Measurements from ENCODE around the gene HECW1. TPM values are rescaled to one million over a fixed set of nuclear protein-coding genes. Genes with fewer than 3 reads are reported as not detected.
A peak's percentile ranks its signal among the peaks of the same experiment; 100 is the strongest.
"Not testable (repeated sequence)": the region's sequence is repeated elsewhere in the genome, so short reads cannot be mapped to it uniquely, and the experiment has no call there.

The HECW1 gene
- total RNA-seq, 1 experiment from 2014 or later: 2.4 TPM

- no peak for DNase-seq (ENCODE audit: low read depth)
These were observed 190.5 kb downstream of the HECW1 start for GRCh38 chr7:43302773-43303460.

DNA sequence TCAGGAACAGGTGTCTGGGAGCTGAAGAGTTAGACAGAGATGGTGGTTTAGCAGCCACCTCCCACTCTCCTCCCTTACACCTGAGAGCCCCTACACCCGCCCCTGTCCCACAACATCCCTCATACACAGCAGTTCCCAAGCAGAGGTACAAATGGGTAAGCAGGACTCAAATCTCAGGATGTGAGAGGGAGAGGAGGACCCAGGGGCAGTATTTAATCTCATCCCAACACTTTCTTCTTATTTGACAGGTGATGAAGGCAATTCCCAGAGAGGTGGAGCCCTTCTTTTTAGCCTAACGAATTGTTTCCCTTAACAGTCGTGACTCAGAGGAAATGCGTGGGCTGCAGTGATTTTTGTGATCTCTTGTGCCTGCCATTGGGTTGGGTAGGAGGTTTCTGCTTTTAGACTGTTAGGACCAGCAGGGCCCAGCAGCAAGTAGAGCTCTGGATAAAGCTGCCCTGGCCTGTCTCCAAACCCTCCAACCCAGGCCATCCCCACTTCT is 191.3 kb downstream of the HECW1 start:
- DNase-seq (ENCODE audit: low read depth): peak; percentile 13

DNA sequence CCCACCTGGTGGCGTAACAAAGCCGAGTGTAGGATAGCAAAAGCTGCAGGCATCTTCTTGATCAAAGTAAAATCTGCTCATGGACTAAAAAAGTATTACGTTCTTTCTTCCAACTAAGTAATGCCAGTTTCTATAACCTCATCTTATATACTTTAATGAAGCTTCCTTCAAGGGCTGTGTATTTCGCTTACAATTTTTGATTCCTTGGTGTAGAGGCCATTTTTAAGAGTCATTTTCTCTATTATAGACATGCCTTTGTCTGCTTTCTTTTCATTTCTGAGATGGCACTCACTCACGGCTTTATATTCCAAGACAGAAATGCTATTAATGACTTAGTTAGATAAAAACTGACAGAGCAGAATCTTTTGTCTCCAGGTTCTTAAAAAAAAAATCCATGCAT is 194.0 kb downstream of the HECW1 start:
- DNase-seq (ENCODE audit: low read depth): no peak

DNA sequence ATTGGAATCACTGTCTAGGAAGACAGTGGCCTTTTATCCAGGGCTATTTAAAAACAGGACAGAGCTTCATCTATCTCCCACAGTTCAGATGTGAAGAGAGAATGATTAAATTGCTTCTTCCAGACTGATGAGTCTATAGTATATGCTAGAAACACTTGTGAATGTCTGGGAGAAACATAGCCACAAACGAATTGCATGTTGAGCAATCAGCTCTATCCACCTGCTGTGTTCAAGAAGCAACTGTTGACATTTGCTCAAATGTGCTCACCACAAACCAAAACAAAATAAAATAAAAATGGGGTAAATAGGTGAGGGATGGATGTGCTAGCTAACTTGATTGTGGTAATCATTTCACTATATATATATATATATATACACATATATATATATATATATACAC is 195.1 kb downstream of the HECW1 start:
- DNase-seq (ENCODE audit: low read depth): no peak

DNA sequence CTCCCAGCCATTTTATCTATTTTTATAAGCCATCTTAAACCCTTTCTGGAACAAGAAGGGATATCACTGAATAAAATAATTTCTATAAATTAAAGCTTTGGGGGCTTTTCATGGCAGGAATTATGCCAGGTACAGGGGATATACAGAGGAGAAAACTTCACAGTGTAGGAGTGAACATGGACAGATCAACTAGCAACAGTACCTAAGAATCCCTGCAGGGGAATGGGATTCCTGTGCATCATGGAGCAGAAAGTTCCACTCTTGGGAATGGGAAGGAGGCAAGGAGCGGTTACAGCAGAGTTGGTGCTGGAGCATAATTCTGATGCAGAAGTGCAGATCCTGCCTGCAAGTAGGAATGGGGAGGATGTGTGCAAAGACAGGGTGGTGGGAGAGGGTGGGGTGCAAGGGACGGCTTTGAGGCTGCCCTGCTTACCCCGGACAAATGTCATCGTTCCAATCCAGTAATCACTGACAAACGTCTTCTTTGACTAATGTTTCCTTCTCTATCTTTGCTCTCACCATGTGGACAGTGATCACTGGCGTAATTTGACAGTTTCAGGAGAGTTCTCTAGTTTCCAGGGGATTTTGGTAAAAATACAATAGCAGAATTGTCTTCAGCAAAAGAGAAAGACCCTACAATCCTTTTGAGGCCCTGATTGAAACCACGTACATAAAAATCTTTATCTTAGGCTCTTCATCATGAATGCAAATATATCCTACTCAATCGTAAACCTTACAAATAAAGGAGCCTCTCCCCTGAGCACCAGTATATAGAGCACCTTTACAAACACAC is 196.7 kb downstream of the HECW1 start:
- DNase-seq (ENCODE audit: low read depth): no peak

GRCh38 chr7:43309706-43310022 is 197.2 kb downstream of the HECW1 start:
- no peak for DNase-seq (ENCODE audit: low read depth)

DNA sequence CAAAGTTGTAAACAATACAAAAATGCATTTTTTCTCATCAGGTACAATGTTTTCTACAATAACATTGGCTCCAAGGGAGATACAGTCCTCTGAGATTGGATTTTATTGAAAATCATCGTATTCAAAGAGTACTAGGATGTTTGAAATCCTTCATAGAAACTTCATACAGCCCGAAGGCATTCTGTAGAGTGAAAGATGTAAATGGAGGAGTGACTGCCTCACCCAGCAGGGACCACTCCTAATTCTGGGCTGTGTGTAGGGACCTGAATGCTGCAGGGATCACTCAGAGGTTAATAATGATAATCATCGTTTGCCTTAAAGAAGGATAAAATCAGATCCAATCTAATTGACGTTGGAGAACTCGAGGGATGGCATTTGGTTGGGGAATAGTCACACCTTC is 198.6 kb downstream of the HECW1 start:
- DNase-seq (ENCODE audit: low read depth): no peak

- DNase-seq (ENCODE audit: low read depth): no peak
These were observed 199.2 kb downstream of the HECW1 start for GRCh38 chr7:43311694-43312093.

DNA sequence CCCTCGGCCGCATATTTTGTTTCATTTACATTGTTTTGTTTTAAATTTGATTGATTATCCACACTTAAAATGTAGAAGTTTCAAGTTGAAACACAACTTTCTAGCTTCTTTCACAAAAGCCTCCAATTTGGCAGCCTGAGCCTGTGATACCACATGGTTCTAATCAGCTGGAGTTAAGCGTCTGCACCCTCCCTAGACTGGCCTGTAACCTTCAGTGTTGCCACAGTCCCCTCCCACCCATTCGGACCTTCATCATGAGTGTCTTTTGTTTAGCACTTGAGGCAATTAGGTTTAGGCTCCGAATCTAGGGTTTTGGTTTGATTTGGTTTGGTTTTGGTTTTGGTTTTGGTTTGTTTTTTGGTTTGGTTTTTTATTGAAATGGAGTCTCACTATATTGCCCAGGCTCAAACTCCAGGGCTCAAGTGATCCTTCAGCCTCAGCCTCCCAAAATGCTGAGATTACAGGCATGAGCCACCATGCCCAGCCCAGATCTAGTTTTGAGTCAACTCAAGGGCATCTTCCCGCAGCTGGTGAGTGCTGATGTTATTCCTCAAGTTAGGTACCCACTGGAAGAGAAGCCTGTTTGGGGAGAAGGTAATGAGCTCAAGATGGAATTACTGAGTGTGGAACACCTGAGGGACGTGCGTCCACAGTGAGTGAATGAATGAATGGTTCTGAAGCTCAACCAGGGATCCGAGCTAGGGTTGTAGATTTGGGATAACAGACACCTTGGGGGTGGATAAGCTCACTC is 201.4 kb downstream of the HECW1 start:
- DNase-seq (ENCODE audit: low read depth): no peak

GRCh38 chr7:43314379-43315158 is 202.1 kb downstream of the HECW1 start:
- DNase-seq (ENCODE audit: low read depth): no peak

GRCh38 chr7:43317075-43317474 is 204.6 kb downstream of the HECW1 start:
- no peak for DNase-seq (ENCODE audit: low read depth)

- DNase-seq (ENCODE audit: low read depth): no peak
These were observed 205.8 kb downstream of the HECW1 start for GRCh38 chr7:43318188-43318770.

GRCh38 chr7:43325595-43325994 is 213.1 kb downstream of the HECW1 start:
- no peak for DNase-seq (ENCODE audit: low read depth)

DNA sequence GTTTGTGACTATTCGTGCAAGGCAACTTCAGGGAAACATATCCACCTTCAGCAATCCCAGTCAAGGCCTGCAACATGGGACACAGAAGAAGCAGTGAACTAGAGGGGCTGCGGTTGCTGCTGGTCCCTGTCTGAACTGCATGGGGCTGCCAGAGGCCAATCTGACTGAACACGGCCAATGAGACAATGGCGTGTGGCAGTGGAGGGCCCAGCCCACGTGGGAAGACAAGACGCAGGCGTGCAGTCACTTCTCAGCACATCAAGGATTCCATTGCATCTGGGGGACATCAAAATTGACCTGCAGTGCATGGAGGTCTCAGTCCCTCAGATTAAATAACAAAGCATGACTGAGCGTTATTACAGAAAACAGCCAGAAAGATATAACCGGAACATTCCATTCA is 215.9 kb downstream of the HECW1 start:
- no peak for DNase-seq (ENCODE audit: low read depth)

GRCh38 chr7:43328785-43329380 is 216.4 kb downstream of the HECW1 start:
- DNase-seq (ENCODE audit: low read depth): no peak

DNA sequence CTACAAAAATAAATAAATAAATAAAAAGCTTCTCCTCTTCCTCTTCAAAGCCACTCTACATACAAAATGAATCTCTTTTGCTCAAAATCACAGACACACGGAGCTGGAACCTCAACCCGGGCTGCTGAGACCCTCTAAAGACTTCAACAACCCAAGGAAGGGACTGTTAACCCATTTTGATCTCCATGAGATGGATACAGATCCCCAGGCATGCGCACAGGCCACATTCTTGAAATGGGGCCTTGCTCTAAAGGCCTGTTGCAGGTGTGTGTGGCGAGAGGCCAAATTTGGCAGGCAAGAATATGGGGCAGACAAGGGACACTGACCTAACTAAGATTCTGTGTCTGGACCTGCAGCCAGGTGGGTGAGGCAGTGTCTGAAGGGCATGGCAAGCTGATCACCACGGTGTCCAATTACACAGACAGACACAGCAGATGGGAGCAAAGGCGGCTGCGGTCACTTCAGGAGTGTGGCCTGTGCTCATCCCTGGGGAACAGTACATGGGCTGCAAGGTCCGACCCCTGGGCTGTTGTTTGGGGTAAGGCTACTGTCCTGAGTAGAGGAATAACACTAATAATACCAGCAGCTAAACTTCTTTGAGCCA is 219.8 kb downstream of the HECW1 start:
- no peak for DNase-seq (ENCODE audit: low read depth)

- DNase-seq (ENCODE audit: low read depth): no peak
These were observed 224.7 kb downstream of the HECW1 start for GRCh38 chr7:43337191-43337590.

DNA sequence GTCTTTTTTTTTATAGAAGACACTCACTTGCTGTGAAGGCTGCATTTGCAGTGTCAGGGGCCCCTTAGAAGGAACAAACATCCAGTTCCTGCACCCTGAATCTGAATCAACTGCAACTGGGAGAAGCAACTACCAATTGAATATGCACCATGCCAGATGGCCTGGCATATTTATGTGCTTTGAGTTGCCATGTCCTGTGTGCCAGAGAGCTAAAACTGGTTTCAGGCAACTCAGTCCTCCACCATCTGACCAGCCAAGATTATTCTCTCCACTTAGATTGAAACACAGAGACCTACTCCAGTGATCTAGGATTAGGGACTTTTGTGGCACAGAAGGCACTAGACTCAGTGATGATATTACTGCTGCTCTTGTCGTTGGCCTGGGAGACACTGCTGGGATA is 225.4 kb downstream of the HECW1 start:
- no peak for DNase-seq (ENCODE audit: low read depth)

DNA sequence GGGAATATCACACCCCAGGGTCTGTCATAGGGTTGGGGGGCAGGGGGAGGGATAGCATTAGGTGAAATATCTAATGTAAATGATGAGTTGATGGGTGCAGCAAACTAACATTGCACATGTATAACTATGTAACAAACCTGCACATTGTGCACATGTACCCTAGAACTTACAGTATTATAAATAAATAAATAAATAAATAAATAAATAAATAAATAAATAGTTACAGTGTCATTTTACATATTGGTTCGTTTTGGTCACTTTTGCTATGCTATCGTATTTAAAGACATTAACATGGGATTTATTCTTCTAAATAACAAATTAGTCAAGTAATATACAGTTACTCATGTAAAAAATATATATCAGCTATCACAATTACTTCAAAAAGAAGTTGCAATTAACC is 228.7 kb downstream of the HECW1 start:
- DNase-seq (ENCODE audit: low read depth): no peak

GRCh38 chr7:43343417-43343816 is 231.0 kb downstream of the HECW1 start:
- not testable (repeated sequence) for DNase-seq (ENCODE audit: low read depth)

Measured in HT1080 (cell line).